GM23248 (cell line): ENCODE results near the gene DMWD.

Source experiments
- EZH2 ChIP-seq: fragments of 200-600 bp; sonication (generic); IDR thresholded peaks from 2 replicates; pipeline ENCODE4 v1.6.1; 2018; ENCODE audit warnings: antibody characterized with exemption, mild to moderate bottlenecking; ENCODE audit not compliant: insufficient read depth, poor library complexity, severe bottlenecking
- EZH2phosphoT487 ChIP-seq: fragments of 200-600 bp; sonication (generic); IDR thresholded peaks from 2 replicates; pipeline ENCODE4 v1.6.1; 2018; ENCODE audit warnings: antibody characterized with exemption, moderate library complexity, mild to moderate bottlenecking, low read depth; ENCODE audit not compliant: insufficient read depth

DNA sequence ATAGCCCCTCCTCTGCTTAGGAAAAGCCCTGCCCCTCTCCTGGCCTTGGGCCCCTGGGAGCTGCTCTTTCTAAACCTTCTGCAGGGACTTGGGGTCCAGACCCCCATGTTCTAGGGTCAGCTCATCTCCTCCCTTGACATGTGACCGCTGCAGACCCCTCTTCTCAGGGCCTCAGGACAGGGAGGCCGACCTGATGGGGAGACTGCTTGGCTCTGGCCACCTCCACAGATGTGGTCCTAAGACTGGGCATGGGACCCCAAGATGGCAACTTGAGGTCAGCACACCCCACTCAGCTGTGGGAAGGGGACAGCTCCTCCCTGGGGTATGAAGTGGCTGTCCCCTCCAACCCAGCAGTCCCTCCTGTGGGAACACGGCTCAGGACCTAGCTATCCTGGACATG lies 19.7 kb downstream of the DMWD start:
- TF ChIP-seq EZH2: no peak
- TF ChIP-seq EZH2phosphoT487: no peak
